ENCODE results near the gene BTBD1.
"Not testable (repeated sequence)": the region's sequence is repeated elsewhere in the genome, so short reads cannot be mapped to it uniquely, and the experiment has no call there.

Gene BTBD1

DNA sequence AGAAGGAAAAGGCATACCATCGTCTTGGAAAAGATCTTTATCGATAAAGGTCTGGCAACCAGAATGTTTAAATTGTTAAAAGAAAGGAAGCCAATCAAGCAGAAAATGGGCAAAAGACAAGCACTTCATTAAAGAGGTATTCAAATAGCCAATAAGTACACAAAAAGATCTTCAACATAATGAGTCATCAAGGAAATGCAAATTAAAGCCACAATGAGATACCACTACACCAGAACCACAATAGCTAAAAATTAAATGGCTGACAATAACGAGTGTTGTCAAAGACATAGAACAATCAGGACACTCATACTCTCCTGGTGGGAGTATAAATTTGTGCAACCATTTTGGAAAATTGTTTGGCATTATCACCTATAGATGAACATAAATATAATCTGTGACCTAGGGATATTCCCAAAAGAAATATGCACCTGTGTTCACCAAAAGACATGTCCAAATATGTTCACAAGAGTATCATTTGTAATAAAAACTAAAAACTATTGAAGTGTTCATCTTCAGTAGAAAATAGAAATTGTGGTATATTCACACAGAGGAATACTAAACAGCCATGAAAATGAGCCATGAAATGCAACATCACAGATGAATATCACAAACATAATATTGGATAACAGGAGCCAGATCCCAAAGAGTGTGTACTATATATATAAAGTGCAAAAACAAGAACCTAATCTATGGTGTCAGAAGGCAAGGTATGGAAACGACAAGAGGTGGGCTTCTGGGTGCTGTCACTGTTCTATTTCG is 14.4 kb upstream of the BTBD1 start:
- H4K91ac ChIP-seq (ENCODE audit: low read length) = no peak overlapping the region
- no peak overlapping the region for H3K27ac ChIP-seq (ENCODE audit: low read length, poor library complexity, severe bottlenecking)
- no peak overlapping the region for H3K9ac ChIP-seq (ENCODE audit: low read length)
- no peak overlapping the region for H3K23ac ChIP-seq (ENCODE audit: low read length in 2 of 2)
- H3K27me3 ChIP-seq (ENCODE audit: control insufficient read depth in 1 of 2, insufficient read depth in 1 of 2, low read length in 2 of 2) = peaks cover 23 to 32% of the 10 kb centered on the region in 2 experiments
- DNase-seq = no peak
- WGBS = 91% methylated on average over 4 of the region's 5 CpGs
- no peak overlapping the region for H3K4ac ChIP-seq (ENCODE audit: low read depth in 1 of 2, low read length in 2 of 2)
- H2BK5ac ChIP-seq (ENCODE audit: low read depth, low read length, poor library complexity, severe bottlenecking) = no peak overlapping the region
- no peak overlapping the region for H3K4me2 ChIP-seq (ENCODE audit: low read length, poor library complexity, severe bottlenecking)
- no peaks in the 10 kb centered on the region for H3K36me3 ChIP-seq (ENCODE audit: control insufficient read depth in 1 of 2, insufficient read depth in 2 of 2, low read depth in 1 of 2, low read length in 2 of 2)
- H3K18ac ChIP-seq (ENCODE audit: low read depth in 1 of 2, low read length in 2 of 2) = no peak overlapping the region
- H4K8ac ChIP-seq (ENCODE audit: low read length) = no peak overlapping the region
- H2BK120ac ChIP-seq (ENCODE audit: low read depth, low read length) = no peak overlapping the region
- no peak overlapping the region for H3K14ac ChIP-seq (ENCODE audit: low read length in 2 of 2)
- H2BK12ac ChIP-seq (ENCODE audit: low read length in 2 of 2) = no peak overlapping the region
- H2AFZ ChIP-seq (ENCODE audit: low read depth, low read length) = no peak overlapping the region
- no peak overlapping the region for H2AK5ac ChIP-seq (ENCODE audit: low read length, severe bottlenecking)
- H2BK15ac ChIP-seq (ENCODE audit: low read depth, poor library complexity, severe bottlenecking) = no peak overlapping the region
- no peaks in the 10 kb centered on the region for H3K79me1 ChIP-seq (replicated peaks; ENCODE audit: low read length, poor library complexity, severe bottlenecking)
- no peaks in the 10 kb centered on the region for H3K9me3 ChIP-seq (ENCODE audit: control insufficient read depth, low read length)
- no peaks in the 10 kb centered on the region for H3K4me1 ChIP-seq (ENCODE audit: control insufficient read depth, insufficient read depth, low read depth, low read length)
- no peak overlapping the region for H3K4me3 ChIP-seq (ENCODE audit: insufficient read depth in 1 of 2, low read depth in 1 of 2, low read length in 2 of 2)

DNA sequence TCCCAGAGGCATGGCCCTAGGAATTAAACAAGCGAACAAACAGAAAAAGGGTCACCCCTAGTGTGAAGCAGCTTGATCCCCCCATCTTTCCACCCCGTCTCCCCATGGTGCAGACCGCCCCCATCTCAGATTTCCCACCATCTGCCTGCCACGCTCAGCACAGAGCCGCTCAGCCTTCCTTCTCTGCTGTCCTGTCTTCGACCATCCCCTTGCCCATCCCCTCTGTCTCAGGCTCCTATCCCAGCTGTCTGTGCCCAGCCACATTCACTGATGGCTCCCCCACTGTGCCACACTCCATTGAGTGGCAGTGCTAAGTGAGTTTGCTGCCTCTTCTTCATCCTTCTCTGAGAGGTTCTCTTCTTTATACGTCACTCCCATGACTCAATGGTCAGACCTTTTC is 11.7 kb upstream of the BTBD1 start:
- Histone ChIP-seq H3K4me1 (ENCODE audit: control insufficient read depth, insufficient read depth, low read depth, low read length) (no peaks in the 10 kb centered on the region), H3K4ac (ENCODE audit: low read depth in 1 of 2, low read length in 2 of 2) (no peak overlapping the region), H3K4me3 (ENCODE audit: insufficient read depth in 1 of 2, low read depth in 1 of 2, low read length in 2 of 2) (no peak overlapping the region), H3K27me3 (ENCODE audit: control insufficient read depth in 1 of 2, insufficient read depth in 1 of 2, low read length in 2 of 2) (peaks cover 20 to 28% of the 10 kb centered on the region in 2 experiments), H2AK5ac (ENCODE audit: low read length, severe bottlenecking) (no peak overlapping the region), H2AFZ (ENCODE audit: low read depth, low read length) (no peak overlapping the region), H2BK15ac (ENCODE audit: low read depth, poor library complexity, severe bottlenecking) (no peak overlapping the region), H3K9ac (ENCODE audit: low read length) (no peak overlapping the region), H3K36me3 (ENCODE audit: control insufficient read depth in 1 of 2, insufficient read depth in 2 of 2, low read depth in 1 of 2, low read length in 2 of 2) (no peaks in the 10 kb centered on the region), H4K8ac (ENCODE audit: low read length) (no peak overlapping the region), H3K9me3 (ENCODE audit: control insufficient read depth, low read length) (peaks cover under 1% of the 10 kb centered on the region), H3K23ac (ENCODE audit: low read length in 2 of 2) (no peak overlapping the region), H3K4me2 (ENCODE audit: low read length, poor library complexity, severe bottlenecking) (no peak overlapping the region), H3K79me1 (replicated peaks; ENCODE audit: low read length, poor library complexity, severe bottlenecking) (no peaks in the 10 kb centered on the region), H2BK5ac (ENCODE audit: low read depth, low read length, poor library complexity, severe bottlenecking) (no peak overlapping the region), H3K14ac (ENCODE audit: low read length in 2 of 2) (no peak overlapping the region), H4K91ac (ENCODE audit: low read length) (no peak overlapping the region), H2BK120ac (ENCODE audit: low read depth, low read length) (no peak overlapping the region), H3K27ac (ENCODE audit: low read length, poor library complexity, severe bottlenecking) (no peak overlapping the region), H2BK12ac (ENCODE audit: low read length in 2 of 2) (no peak overlapping the region), H3K18ac (ENCODE audit: low read depth in 1 of 2, low read length in 2 of 2) (no peak overlapping the region)
- 54% methylated on average over 6 of the region's 7 CpGs for WGBS
- DNase-seq = no peak

DNA sequence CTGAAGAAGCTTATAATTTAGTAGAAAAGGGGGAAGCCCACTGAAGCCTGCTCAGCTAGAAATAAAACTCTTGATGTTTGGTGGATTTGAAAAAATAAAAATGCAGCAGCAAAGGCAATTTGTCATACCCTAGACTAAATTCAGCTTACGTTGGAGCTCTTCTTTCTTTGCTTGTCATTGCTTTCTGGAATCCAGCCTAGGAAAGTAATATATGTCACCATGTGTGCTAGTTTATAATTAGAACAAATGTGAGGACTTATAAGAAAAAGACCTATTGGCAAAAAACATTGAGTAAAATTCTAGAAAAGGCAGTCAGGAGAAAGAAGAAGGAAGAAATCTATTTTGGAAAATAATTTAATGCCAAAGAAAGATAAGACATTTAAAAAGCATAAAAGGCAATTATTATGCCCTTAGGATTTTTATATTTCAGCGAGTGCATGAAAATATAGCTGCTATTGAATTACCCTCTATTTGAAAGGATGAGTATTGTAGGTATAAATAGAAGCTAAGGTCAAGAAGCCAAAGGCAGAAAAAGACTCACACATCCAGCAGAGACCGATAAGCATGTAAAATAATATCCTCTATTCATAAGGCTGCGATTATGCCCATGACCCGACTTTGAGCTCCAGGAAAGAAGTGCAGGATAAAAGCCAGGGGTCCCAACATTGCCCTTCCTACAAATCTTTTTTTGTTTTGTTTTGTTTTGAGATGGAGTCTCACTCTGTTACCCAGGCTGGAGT is 10.6 kb upstream of the BTBD1 start:
- no peak overlapping the region for H2AFZ ChIP-seq (ENCODE audit: low read depth, low read length)
- H4K91ac ChIP-seq (ENCODE audit: low read length) = no peak overlapping the region
- no peak overlapping the region for H3K14ac ChIP-seq (ENCODE audit: low read length in 2 of 2)
- no peak overlapping the region for H3K4me2 ChIP-seq (ENCODE audit: low read length, poor library complexity, severe bottlenecking)
- peaks cover 20 to 28% of the 10 kb centered on the region in 2 experiments for H3K27me3 ChIP-seq (ENCODE audit: control insufficient read depth in 1 of 2, insufficient read depth in 1 of 2, low read length in 2 of 2)
- H3K18ac ChIP-seq (ENCODE audit: low read depth in 1 of 2, low read length in 2 of 2) = no peak overlapping the region
- no peak overlapping the region for H4K8ac ChIP-seq (ENCODE audit: low read length)
- H3K23ac ChIP-seq (ENCODE audit: low read length in 2 of 2) = no peak overlapping the region
- H3K9ac ChIP-seq (ENCODE audit: low read length) = no peak overlapping the region
- H3K4me3 ChIP-seq (ENCODE audit: insufficient read depth in 1 of 2, low read depth in 1 of 2, low read length in 2 of 2) = no peak overlapping the region
- no peak for DNase-seq
- no peak overlapping the region for H2BK12ac ChIP-seq (ENCODE audit: low read length in 2 of 2)
- 86% methylated on average over 4 of the region's 5 CpGs for WGBS
- H3K4me1 ChIP-seq (ENCODE audit: control insufficient read depth, insufficient read depth, low read depth, low read length) = no peaks in the 10 kb centered on the region
- no peak overlapping the region for H2BK120ac ChIP-seq (ENCODE audit: low read depth, low read length)
- no peak overlapping the region for H2BK5ac ChIP-seq (ENCODE audit: low read depth, low read length, poor library complexity, severe bottlenecking)
- H3K27ac ChIP-seq (ENCODE audit: low read length, poor library complexity, severe bottlenecking) = no peak overlapping the region
- H2BK15ac ChIP-seq (ENCODE audit: low read depth, poor library complexity, severe bottlenecking) = no peak overlapping the region
- peaks cover 5% of the 10 kb centered on the region for H3K9me3 ChIP-seq (ENCODE audit: control insufficient read depth, low read length)
- no peak overlapping the region for H3K4ac ChIP-seq (ENCODE audit: low read depth in 1 of 2, low read length in 2 of 2)
- no peaks in the 10 kb centered on the region for H3K36me3 ChIP-seq (ENCODE audit: control insufficient read depth in 1 of 2, insufficient read depth in 2 of 2, low read depth in 1 of 2, low read length in 2 of 2)
- H3K79me1 ChIP-seq (replicated peaks; ENCODE audit: low read length, poor library complexity, severe bottlenecking) = no peaks in the 10 kb centered on the region
- no peak overlapping the region for H2AK5ac ChIP-seq (ENCODE audit: low read length, severe bottlenecking)

DNA sequence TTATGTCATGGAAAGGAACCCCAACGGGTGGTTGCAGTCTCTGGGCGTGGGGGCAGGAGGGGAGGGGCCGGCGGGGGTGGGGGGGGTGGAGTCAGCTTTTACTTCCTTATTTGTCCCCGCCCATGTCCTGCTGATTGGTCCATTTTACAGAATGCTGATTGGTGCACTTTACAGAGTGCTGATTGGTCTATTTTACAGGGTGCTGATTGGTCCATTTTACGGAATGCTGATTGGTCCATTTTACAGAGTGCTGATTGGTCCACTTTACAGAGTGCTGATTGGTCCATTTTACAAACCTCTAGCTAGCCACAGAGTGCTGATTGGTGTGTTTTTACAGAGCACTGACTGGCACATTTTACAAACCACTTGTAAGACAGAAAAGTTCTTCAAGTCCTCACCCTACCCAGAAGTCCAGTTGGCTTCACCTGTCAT is 2.2 kb upstream of the BTBD1 start:
- not testable (repeated sequence) for H2BK120ac ChIP-seq (ENCODE audit: low read depth, low read length); H3K14ac ChIP-seq (ENCODE audit: low read length in 2 of 2); H3K18ac ChIP-seq (ENCODE audit: low read depth in 1 of 2, low read length in 2 of 2); H4K91ac ChIP-seq (ENCODE audit: low read length); H3K36me3 ChIP-seq (ENCODE audit: control insufficient read depth in 1 of 2, insufficient read depth in 2 of 2, low read depth in 1 of 2, low read length in 2 of 2); H2BK15ac ChIP-seq (ENCODE audit: low read depth, poor library complexity, severe bottlenecking); H2AFZ ChIP-seq (ENCODE audit: low read depth, low read length); H3K23ac ChIP-seq (ENCODE audit: low read length in 2 of 2); H4K8ac ChIP-seq (ENCODE audit: low read length); H3K27ac ChIP-seq (ENCODE audit: low read length, poor library complexity, severe bottlenecking); H3K4me1 ChIP-seq (ENCODE audit: control insufficient read depth, insufficient read depth, low read depth, low read length); H3K9me3 ChIP-seq (ENCODE audit: control insufficient read depth, low read length); H2BK12ac ChIP-seq (ENCODE audit: low read length in 2 of 2); H3K4me2 ChIP-seq (ENCODE audit: low read length, poor library complexity, severe bottlenecking); H3K79me1 ChIP-seq (replicated peaks; ENCODE audit: low read length, poor library complexity, severe bottlenecking); H3K4me3 ChIP-seq (ENCODE audit: insufficient read depth in 1 of 2, low read depth in 1 of 2, low read length in 2 of 2); H3K9ac ChIP-seq (ENCODE audit: low read length); H3K27me3 ChIP-seq (ENCODE audit: control insufficient read depth in 1 of 2, insufficient read depth in 1 of 2, low read length in 2 of 2); H3K4ac ChIP-seq (ENCODE audit: low read depth in 1 of 2, low read length in 2 of 2); H2BK5ac ChIP-seq (ENCODE audit: low read depth, low read length, poor library complexity, severe bottlenecking); H2AK5ac ChIP-seq (ENCODE audit: low read length, severe bottlenecking)
- DNase-seq = peak; percentile 34
- WGBS = 76% methylated on average over 6 of the region's 6 CpGs

Data from mesenchymal stem cell (in vitro differentiated cells and primary cell).